Heart left ventricle (tissue), 16 donors: Measurements from ENCODE around the gene ZNF521. TPM values are rescaled to one million over a fixed set of nuclear protein-coding genes. Genes with fewer than 3 reads are reported as not detected.

Source experiments
- ATAC-seq, 4 donors: fragments of 200-7000 bp; cut with Tn5 transposase; one replicate each; pipeline ENCODE4 v1.9.1; 2020 to 2022; ENCODE audit warnings: moderate library complexity in 4 of 4, mild to moderate bottlenecking in 3 of 4, moderate number of reproducible peaks in 1 of 4
- DNase-seq, 5 donors: peaks; one replicate each; pipeline ENCODE4 v3.0.0-alpha.2; 2020
- H3K27ac ChIP-seq, 12 donors: fragments of 200-600 bp; sonication (generic) in 4 of 12; one replicate each; pipeline versions ENCODE4 v1.5.0 to v1.8.0; 2016 to 2022; ENCODE audit warnings: mild to moderate bottlenecking in 2 of 12
- H3K27me3 ChIP-seq, 9 donors: fragments of 200-600 bp; sonication (generic) in 2 of 9; one replicate each; pipeline versions ENCODE4 v1.5.1 to v1.8.0; 2016 to 2022; ENCODE audit warnings: mild to moderate bottlenecking in 3 of 9
- H3K36me3 ChIP-seq, 9 donors: fragments of 200-600 bp; sonication (generic) in 2 of 9; one replicate each; pipeline versions ENCODE4 v1.5.0 to v1.8.0; 2018 to 2022; ENCODE audit warnings: mild to moderate bottlenecking in 2 of 9
- H3K4me1 ChIP-seq, 12 donors: fragments of 200-600 bp; sonication (generic) in 4 of 12; one replicate each; pipeline versions ENCODE4 v1.5.0 to v1.8.0; 2016 to 2022; ENCODE audit warnings: mild to moderate bottlenecking in 3 of 12
- H3K4me3 ChIP-seq, 12 donors: fragments of 200-600 bp; sonication (generic) in 4 of 12; one replicate each; pipeline versions ENCODE4 v1.5.0 to v1.8.0; 2017 to 2022; ENCODE audit warnings: mild to moderate bottlenecking in 9 of 12, moderate library complexity in 4 of 12
- H3K9me3 ChIP-seq, 12 donors: fragments of 200-600 bp; sonication (generic) in 4 of 12; one replicate each; pipeline versions ENCODE4 v1.5.0 to v1.8.0; 2016 to 2022; ENCODE audit warnings: mild to moderate bottlenecking in 1 of 12
- POLR2A ChIP-seq, 2 donors: fragments of 450-650 bp; IDR thresholded peaks; one replicate each; pipeline ENCODE4 v1.6.1; 2017; ENCODE audit warnings: antibody characterized with exemption in 2 of 2, mild to moderate bottlenecking in 2 of 2, moderate library complexity in 2 of 2
- WGBS, 4 donors: extraction: QIAGEN DNeasy Blood & Tissue Kit in 2 of 4; methylation state at CpG; one replicate each; pipeline versions ENCODE4 v1.1.5 to v1.1.7; 2013 to 2018; 5-methylcytosine and 5-hydroxymethylcytosine counted together
- intact Hi-C, 10 donors: fragments of 100-400 bp; cut with DNase I; formaldehyde crosslinking; loops; one replicate each; pipeline versions ENCODE4 v1.11.1 to v1.14.2; 2022
- polyA plus RNA-seq, 2 donors: library from polyadenylated mRNA; stranded (reverse); fragments of 200-250 nt; gene quantifications; one replicate each; pipeline ENCODE4 v1.2.3, GENCODE V29; 2013
- total RNA-seq, 9 donors: library from RNA; depleted of rRNA in 2 of 9; stranded (reverse); fragments of >200 nt in 2 of 9; fragmentation: NEBNext Ultra II Directional in 3 of 9; extraction: Animal tissue kit (Norgen Biotek cat#: 25700) in 3 of 9; gene quantifications; one replicate each; pipeline versions ENCODE4 v1.1.0 to v1.2.4, GENCODE V29; 2016 to 2023
- TF ChIP-seq, protein P1 (sequence below), 12 donors: fragments of 200-600 bp; sonication (generic) in 4 of 12; IDR thresholded peaks; one replicate each; pipeline versions ENCODE4 v1.5.0 to v1.8.0; 2018 to 2022; ENCODE audit warnings: antibody characterized with exemption in 12 of 12, mild to moderate bottlenecking in 5 of 12
- donor health status: ischemic (EF 13 %, LVEDD 7.1; RV severe dilation, severe dysfunction).
- donor health status: healthy with polysubstance abuse.
- donor health status: DM: no; HTN: yes; CAD: no.
- donor health status: DM: no; HTN: no; CAD: no.
- donor health status: ischemic (EF 25% LVEDD 6.9; RV normal size, moderate dysfunction).
- donor health status: ischemic (EF 25% LVEDD 5.7; RV mildly dilated, moderate dysfunction).
- donor health status: healthy.
- donor health status: DM: yes; HTN: yes; CAD: no.
- donor health status: ischemic (EF 35%, LVEDD 5.7; RV mildly dilated, moderate dysfunction).
- donor health status: nonischemic (EF 11% LVEDD 7.7; RV severe dilation, severe dysfunction).
- donor health status: DM: yes; HTN: yes; CAD: no.
- donor health status: PGD.
- donor health status: ischemic (EF 29% LVEDD 5.4; RV normal size, mild dysfunction).
- donor health status: nonischemic (EF 23%, LVEDD 6.1; RV moderate dilation, normal function).

Gene ZNF521
- total and polyA plus RNA-seq, 11 donors: 1.5 to 24.4 (median 14.9) TPM

GRCh38 chr18:25250474-25250851, 101.5 kb downstream of the ZNF521 start:
- no peak for TF ChIP-seq POLR2A (IDR thresholded peaks at IDR 0.05)
- TF ChIP-seq, protein P1, sequence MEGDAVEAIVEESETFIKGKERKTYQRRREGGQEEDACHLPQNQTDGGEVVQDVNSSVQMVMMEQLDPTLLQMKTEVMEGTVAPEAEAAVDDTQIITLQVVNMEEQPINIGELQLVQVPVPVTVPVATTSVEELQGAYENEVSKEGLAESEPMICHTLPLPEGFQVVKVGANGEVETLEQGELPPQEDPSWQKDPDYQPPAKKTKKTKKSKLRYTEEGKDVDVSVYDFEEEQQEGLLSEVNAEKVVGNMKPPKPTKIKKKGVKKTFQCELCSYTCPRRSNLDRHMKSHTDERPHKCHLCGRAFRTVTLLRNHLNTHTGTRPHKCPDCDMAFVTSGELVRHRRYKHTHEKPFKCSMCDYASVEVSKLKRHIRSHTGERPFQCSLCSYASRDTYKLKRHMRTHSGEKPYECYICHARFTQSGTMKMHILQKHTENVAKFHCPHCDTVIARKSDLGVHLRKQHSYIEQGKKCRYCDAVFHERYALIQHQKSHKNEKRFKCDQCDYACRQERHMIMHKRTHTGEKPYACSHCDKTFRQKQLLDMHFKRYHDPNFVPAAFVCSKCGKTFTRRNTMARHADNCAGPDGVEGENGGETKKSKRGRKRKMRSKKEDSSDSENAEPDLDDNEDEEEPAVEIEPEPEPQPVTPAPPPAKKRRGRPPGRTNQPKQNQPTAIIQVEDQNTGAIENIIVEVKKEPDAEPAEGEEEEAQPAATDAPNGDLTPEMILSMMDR (IDR thresholded peaks at IDR 0.05): no peak
- Histone ChIP-seq H3K9me3 (no peaks in the 10 kb centered on the region), H3K27me3 (no peaks in the 10 kb centered on the region), H3K4me1 (peaks cover 0 to 32% (median 9%) of the 10 kb centered on the region in 12 donors), H3K4me3 (no peak overlapping the region), H3K27ac (peak overlapping the region in 2 of 12 donors; percentile 1 to 11), H3K36me3 (no peaks in the 10 kb centered on the region)
- ATAC-seq (no peak), DNase-seq (no peak)
- intact Hi-C loops: no loop called here
- 31 to 45% (median 42%) methylated on average over 3 of the region's 3 CpGs for WGBS, 4 donors

DNA sequence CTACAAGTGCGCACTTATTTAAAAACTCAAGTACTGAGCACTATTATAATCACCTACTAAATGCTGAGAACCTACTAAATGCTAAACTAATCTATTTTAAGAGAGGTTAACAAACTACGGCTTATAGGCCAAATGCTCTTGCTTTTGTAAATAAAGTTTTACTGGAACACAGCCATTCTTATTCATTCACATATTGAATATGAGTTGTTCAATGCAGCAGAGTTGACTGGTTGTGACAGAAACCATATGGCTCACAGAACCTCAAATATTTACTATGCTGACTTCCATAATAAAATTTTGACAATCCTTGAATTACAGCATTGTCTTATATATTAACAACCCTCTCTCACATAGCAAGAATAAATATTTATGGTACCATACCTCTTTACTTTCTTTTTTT, 103.2 kb downstream of the ZNF521 start:
- H3K4me3 ChIP-seq: no peak overlapping the region
- 76 to 89% (median 88%) methylated on average over 2 of the region's 2 CpGs for WGBS, 4 donors
- no peak overlapping the region for H3K27ac ChIP-seq
- intact Hi-C loops: loop anchor here in 1 of 10 donors (5.0 kb wide), 1 partner anchor 49 kb away; no protein-coding TSS in a partner anchor
- no peaks in the 10 kb centered on the region for H3K36me3 ChIP-seq
- peaks cover 0 to 40% (median 9%) of the 10 kb centered on the region in 12 donors for H3K4me1 ChIP-seq
- TF ChIP-seq, protein P1 (IDR thresholded peaks at IDR 0.05): no peak
- no peaks in the 10 kb centered on the region for H3K9me3 ChIP-seq
- ATAC-seq (no peak), DNase-seq (no peak)
- no peaks in the 10 kb centered on the region for H3K27me3 ChIP-seq

DNA sequence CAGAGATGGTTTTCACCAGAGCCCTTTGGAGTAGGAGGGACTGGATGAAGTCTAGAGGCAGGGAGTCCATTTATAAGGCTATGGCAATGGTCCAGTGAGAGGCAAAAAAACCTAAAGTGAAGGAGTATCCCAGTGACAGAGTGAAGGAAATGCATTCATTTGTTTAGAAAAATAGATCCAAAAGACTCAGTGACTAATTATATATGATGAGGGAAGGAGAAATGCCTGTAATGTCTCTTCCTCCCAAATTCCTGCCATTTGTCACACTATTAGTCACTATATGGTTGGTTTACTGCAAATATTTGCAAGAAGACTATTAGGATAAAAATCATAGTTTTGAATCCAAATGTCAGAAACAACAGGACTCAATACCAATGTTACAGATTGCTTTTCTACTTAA, 104.2 kb downstream of the ZNF521 start:
- no peaks in the 10 kb centered on the region for H3K9me3 ChIP-seq
- H3K27ac ChIP-seq: no peak overlapping the region
- H3K4me1 ChIP-seq: peaks cover 0 to 35% (median 9%) of the 10 kb centered on the region in 12 donors
- ATAC-seq (no peak), DNase-seq (no peak)
- intact Hi-C loops: loop anchor here in 1 of 10 donors (5.0 kb wide), 1 partner anchor 50 kb away; no protein-coding TSS in a partner anchor
- no peaks in the 10 kb centered on the region for H3K36me3 ChIP-seq
- no peak for TF ChIP-seq POLR2A (IDR thresholded peaks at IDR 0.05)
- TF ChIP-seq, protein P1 (IDR thresholded peaks at IDR 0.05): no peak
- no peak overlapping the region for H3K4me3 ChIP-seq
- H3K27me3 ChIP-seq: no peaks in the 10 kb centered on the region

- H3K4me3 ChIP-seq: no peak overlapping the region
- no peaks in the 10 kb centered on the region for H3K9me3 ChIP-seq
- H3K27me3 ChIP-seq: no peaks in the 10 kb centered on the region
- intact Hi-C loops: loop anchor here in 2 of 10 donors (5.0 kb wide), 2 partner anchors 32 to 52 kb away; no protein-coding TSS in a partner anchor
- no peak for DNase-seq
- H3K36me3 ChIP-seq: no peaks in the 10 kb centered on the region
- no peak overlapping the region for H3K27ac ChIP-seq
- no peak for ATAC-seq
- WGBS, 4 donors: 94 to 98% (median 95%) methylated on average over 4 of the region's 4 CpGs
- peaks cover 0 to 18% (median 5%) of the 10 kb centered on the region in 12 donors for H3K4me1 ChIP-seq
- TF ChIP-seq, protein P1 (IDR thresholded peaks at IDR 0.05): no peak
- no peak for TF ChIP-seq POLR2A (IDR thresholded peaks at IDR 0.05)
These were observed 106.9 kb downstream of the ZNF521 start for GRCh38 chr18:25244924-25245698.
